Skeletal muscle tissue (tissue), 4 donors: ENCODE measurements around the gene CYB5R3. TPM values are rescaled to one million over a fixed set of nuclear protein-coding genes. Genes with fewer than 3 reads are reported as not detected.
"Not testable (repeated sequence)": the region's sequence is repeated elsewhere in the genome, so short reads cannot be mapped to it uniquely, and the experiment has no call there.

Experiments used
- H3K27ac ChIP-seq: one replicate; pipeline ENCODE4 v1.7.0; 2013; ENCODE audit warnings: mild to moderate bottlenecking, low read depth, low read length, inconsistent platforms
- H3K27me3 ChIP-seq, 3 donors: one replicate each; pipeline ENCODE4 v1.7.0; 2013; ENCODE audit warnings: low read length in 3 of 3; ENCODE audit not compliant: control insufficient read depth in 3 of 3, insufficient read depth in 3 of 3
- H3K36me3 ChIP-seq, 3 donors: one replicate each; pipeline ENCODE4 v1.7.0; 2013; ENCODE audit warnings: low read length in 3 of 3; ENCODE audit not compliant: control insufficient read depth in 3 of 3, insufficient read depth in 3 of 3
- H3K4me1 ChIP-seq, 3 donors: one replicate each; pipeline ENCODE4 v1.7.0; 2013; ENCODE audit warnings: low read length in 3 of 3, mild to moderate bottlenecking in 3 of 3; ENCODE audit not compliant: control insufficient read depth in 3 of 3, insufficient read depth in 3 of 3
- H3K4me3 ChIP-seq, 3 donors: one replicate each; pipeline ENCODE4 v1.7.0; 2013; ENCODE audit warnings: low read length in 3 of 3
- H3K9ac ChIP-seq, 3 donors: one replicate each; pipeline ENCODE4 v1.7.0; 2013; ENCODE audit warnings: low read length in 3 of 3, mild to moderate bottlenecking in 3 of 3, moderate library complexity in 2 of 3, low read depth in 1 of 3
- H3K9me3 ChIP-seq, 3 donors: one replicate each; pipeline ENCODE4 v1.7.0; 2013; ENCODE audit warnings: low read length in 3 of 3; ENCODE audit not compliant: control insufficient read depth in 3 of 3
- total RNA-seq: library from RNA; depleted of rRNA; stranded (reverse); fragments of >200 nt; gene quantifications from one replicate; pipeline ENCODE4 v1.2.3, GENCODE V29; 2014
- donor health status: Osteomylitis.

The CYB5R3 gene
- total RNA-seq, 1 donor from 2014 or later: 28.7 TPM

- H3K9me3 ChIP-seq: no peaks in the 10 kb centered on the region
- no peaks in the 10 kb centered on the region for H3K27me3 ChIP-seq
- no peak overlapping the region for H3K4me3 ChIP-seq
- H3K27ac ChIP-seq: no peak overlapping the region
- H3K36me3 ChIP-seq: no peaks in the 10 kb centered on the region
- peaks cover 40 to 45% (median 42%) of the 10 kb centered on the region in 3 donors for H3K4me1 ChIP-seq
- no peak overlapping the region for H3K9ac ChIP-seq
Observed at GRCh38 chr22:42678894-42679293, 29.7 kb upstream of the CYB5R3 start.

GRCh38 chr22:42677936-42678335, 28.7 kb upstream of the CYB5R3 start:
- not testable (repeated sequence) for H3K27me3 ChIP-seq, H3K4me3 ChIP-seq, H3K9me3 ChIP-seq, H3K36me3 ChIP-seq, H3K9ac ChIP-seq
- Histone ChIP-seq H3K4me1 (peaks cover 33 to 38% (median 35%) of the 10 kb centered on the region in 3 donors), H3K27ac (peak overlapping the region; percentile 23)

- Histone ChIP-seq H3K36me3 (no peaks in the 10 kb centered on the region), H3K4me1 (peaks cover 25 to 31% (median 25%) of the 10 kb centered on the region in 3 donors), H3K27me3 (no peaks in the 10 kb centered on the region), H3K27ac (peak overlapping the region; percentile 72), H3K9ac (peak overlapping the region in 1 of 3 donors; percentile 40), H3K4me3 (no peak overlapping the region), H3K9me3 (no peaks in the 10 kb centered on the region)
Observed at GRCh38 chr22:42676059-42676607, 26.9 kb upstream of the CYB5R3 start.

GRCh38 chr22:42673898-42674401, 24.8 kb upstream of the CYB5R3 start:
- H3K4me1 ChIP-seq: peaks cover 16 to 23% (median 19%) of the 10 kb centered on the region in 3 donors
- H3K27ac ChIP-seq: no peak overlapping the region
- no peak overlapping the region for H3K9ac ChIP-seq
- no peaks in the 10 kb centered on the region for H3K27me3 ChIP-seq
- H3K4me3 ChIP-seq: no peak overlapping the region
- no peaks in the 10 kb centered on the region for H3K36me3 ChIP-seq
- no peaks in the 10 kb centered on the region for H3K9me3 ChIP-seq

GRCh38 chr22:42673071-42673470, 23.9 kb upstream of the CYB5R3 start:
- H3K9ac ChIP-seq, H3K27me3 ChIP-seq, H3K36me3 ChIP-seq, H3K27ac ChIP-seq, H3K9me3 ChIP-seq, H3K4me3 ChIP-seq: not testable (repeated sequence)
- H3K4me1 ChIP-seq: peaks cover 16 to 19% (median 18%) of the 10 kb centered on the region in 3 donors

GRCh38 chr22:42670921-42671709, 21.9 kb upstream of the CYB5R3 start:
- Histone ChIP-seq H3K4me3 (no peak overlapping the region), H3K9me3 (no peaks in the 10 kb centered on the region), H3K27ac (peak overlapping the region; percentile 30), H3K27me3 (no peaks in the 10 kb centered on the region), H3K4me1 (peaks cover 6 to 15% (median 9%) of the 10 kb centered on the region in 3 donors), H3K9ac (no peak overlapping the region), H3K36me3 (no peaks in the 10 kb centered on the region)

GRCh38 chr22:42670046-42670445, 20.9 kb upstream of the CYB5R3 start:
- Histone ChIP-seq H3K27ac (no peak overlapping the region), H3K36me3 (no peaks in the 10 kb centered on the region), H3K27me3 (no peaks in the 10 kb centered on the region), H3K4me1 (peaks cover 5 to 8% (median 6%) of the 10 kb centered on the region in 3 donors), H3K9me3 (no peaks in the 10 kb centered on the region), H3K4me3 (no peak overlapping the region), H3K9ac (no peak overlapping the region)

GRCh38 chr22:42666393-42666792, 17.2 kb upstream of the CYB5R3 start:
- H3K36me3 ChIP-seq, H3K9me3 ChIP-seq, H3K4me1 ChIP-seq, H3K27me3 ChIP-seq, H3K9ac ChIP-seq, H3K4me3 ChIP-seq, H3K27ac ChIP-seq: not testable (repeated sequence)

GRCh38 chr22:42664976-42665831, 16.0 kb upstream of the CYB5R3 start:
- H3K9ac ChIP-seq: no peak overlapping the region
- H3K9me3 ChIP-seq: no peaks in the 10 kb centered on the region
- H3K4me1 ChIP-seq: peaks cover 4% of the 10 kb centered on the region in 3 donors
- no peaks in the 10 kb centered on the region for H3K27me3 ChIP-seq
- no peaks in the 10 kb centered on the region for H3K36me3 ChIP-seq
- no peak overlapping the region for H3K4me3 ChIP-seq
- H3K27ac ChIP-seq: no peak overlapping the region
